ENCODE data around the gene TMEM114.
A peak's percentile ranks its signal among the peaks of the same experiment; 100 is the strongest.

TMEM114 gene

DNA sequence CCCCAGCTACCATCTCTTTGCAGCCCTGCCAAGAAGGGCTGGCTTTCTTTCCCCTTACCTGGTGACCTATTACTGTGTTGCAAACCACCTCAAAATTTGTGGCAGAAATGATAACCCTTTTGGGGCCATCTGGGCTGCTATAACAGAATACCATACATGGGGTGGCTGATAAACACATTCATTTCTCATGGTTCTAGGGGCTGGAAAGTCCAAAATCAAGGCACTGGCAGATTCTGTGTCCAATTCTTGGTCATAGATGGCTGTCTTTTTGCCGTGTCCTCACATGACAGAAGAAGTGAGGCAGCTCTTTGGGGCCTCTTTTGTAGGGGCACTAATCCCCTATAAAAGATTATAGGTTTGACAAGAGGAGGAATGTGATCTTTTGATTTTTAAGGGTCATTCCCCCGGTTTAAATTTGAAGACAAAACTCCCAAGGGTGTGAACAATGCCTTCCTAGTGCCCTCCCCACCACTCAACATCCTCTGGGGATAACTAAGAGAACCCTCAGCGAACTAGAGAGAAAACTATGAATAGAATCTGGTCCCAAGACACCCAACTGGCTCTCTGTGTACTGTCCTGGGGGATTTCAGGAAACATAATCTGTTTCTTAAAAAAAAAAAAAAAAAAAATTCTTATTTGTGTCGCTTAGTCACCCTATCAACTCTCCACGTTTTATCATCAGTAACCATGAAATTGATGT lies 29.5 kb upstream of the TMEM114 start:
- Mint-ChIP-seq H3K36me3 (ENCODE audit: low read depth) (peaks cover 6% of the 10 kb centered on the region), H3K27me3 (ENCODE audit: low read depth, poor library complexity) (peaks cover 30% of the 10 kb centered on the region), H3K4me3 (no peak overlapping the region), H3K27ac (no peak overlapping the region), H3K4me1 (peaks cover 26% of the 10 kb centered on the region), H3K9me3 (no peaks in the 10 kb centered on the region)
- no peak for DNase-seq
- TF ChIP-seq CTCF (IDR thresholded peaks at IDR 0.05) = no peak

DNA sequence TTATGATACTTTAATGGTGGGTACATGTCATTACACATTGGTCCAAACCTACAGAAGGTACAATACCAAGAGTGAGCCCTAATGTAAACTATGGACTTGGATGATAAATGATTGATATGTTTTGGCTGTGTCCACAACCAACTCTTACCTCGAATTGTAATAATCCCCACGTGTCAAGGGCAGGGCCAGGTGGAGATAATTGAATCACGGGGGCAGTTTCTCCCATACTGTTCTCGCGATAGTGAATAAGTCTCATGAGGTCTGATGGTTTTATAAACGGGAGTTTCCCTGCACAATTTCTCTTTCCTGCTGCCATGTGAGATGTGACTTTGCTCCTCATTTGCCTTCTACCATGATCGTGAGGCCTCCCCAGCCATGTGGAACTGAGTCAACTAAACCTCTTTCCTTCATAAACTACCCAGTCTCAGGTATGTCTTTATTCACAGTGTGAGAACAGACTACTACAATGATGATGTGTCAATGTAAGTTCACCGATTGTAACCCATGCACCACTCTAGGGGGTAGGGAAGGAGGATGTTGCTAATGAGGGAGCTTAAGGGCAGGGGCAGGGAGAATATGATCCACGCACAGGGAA lies 24.2 kb upstream of the TMEM114 start:
- Mint-ChIP-seq H3K4me1 (peaks cover 10% of the 10 kb centered on the region), H3K9me3 (no peaks in the 10 kb centered on the region), H3K27ac (peak overlapping the region; percentile 14), H3K36me3 (ENCODE audit: low read depth) (no peaks in the 10 kb centered on the region), H3K4me3 (no peak overlapping the region), H3K27me3 (ENCODE audit: low read depth, poor library complexity) (peaks cover 57% of the 10 kb centered on the region)
- DNase-seq = no peak
- TF ChIP-seq CTCF (IDR thresholded peaks at IDR 0.05) = no peak

GRCh38 chr16:8611886-8612600 lies 21.7 kb upstream of the TMEM114 start:
- H3K4me3 Mint-ChIP-seq = no peak overlapping the region
- no peaks in the 10 kb centered on the region for H3K9me3 Mint-ChIP-seq
- H3K4me1 Mint-ChIP-seq = peaks cover 10% of the 10 kb centered on the region
- peaks cover 75% of the 10 kb centered on the region for H3K27me3 Mint-ChIP-seq (ENCODE audit: low read depth, poor library complexity)
- H3K27ac Mint-ChIP-seq = no peak overlapping the region
- TF ChIP-seq CTCF (IDR thresholded peaks at IDR 0.05) = no peak
- H3K36me3 Mint-ChIP-seq (ENCODE audit: low read depth) = no peaks in the 10 kb centered on the region
- DNase-seq = no peak

GRCh38 chr16:8611122-8611521 lies 20.8 kb upstream of the TMEM114 start:
- H3K27me3 Mint-ChIP-seq (ENCODE audit: low read depth, poor library complexity) = peaks cover 74% of the 10 kb centered on the region
- H3K9me3 Mint-ChIP-seq = peaks cover 4% of the 10 kb centered on the region
- no peaks in the 10 kb centered on the region for H3K36me3 Mint-ChIP-seq (ENCODE audit: low read depth)
- H3K4me1 Mint-ChIP-seq = peaks cover 10% of the 10 kb centered on the region
- no peak for DNase-seq
- H3K27ac Mint-ChIP-seq = no peak overlapping the region
- TF ChIP-seq CTCF (IDR thresholded peaks at IDR 0.05) = no peak
- no peak overlapping the region for H3K4me3 Mint-ChIP-seq

GRCh38 chr16:8607214-8607613 lies 16.9 kb upstream of the TMEM114 start:
- no peaks in the 10 kb centered on the region for H3K4me1 Mint-ChIP-seq
- H3K36me3 Mint-ChIP-seq (ENCODE audit: low read depth) = no peaks in the 10 kb centered on the region
- H3K4me3 Mint-ChIP-seq = no peak overlapping the region
- no peak for TF ChIP-seq CTCF (IDR thresholded peaks at IDR 0.05)
- no peak for DNase-seq
- H3K9me3 Mint-ChIP-seq = peaks cover 4% of the 10 kb centered on the region
- H3K27ac Mint-ChIP-seq = no peak overlapping the region
- peaks cover 60% of the 10 kb centered on the region for H3K27me3 Mint-ChIP-seq (ENCODE audit: low read depth, poor library complexity)

Data from nephron progenitor cell (in vitro differentiated cells).